ENCODE results near the gene COQ8B. TPM values are rescaled to one million over a fixed set of nuclear protein-coding genes. Genes with fewer than 3 reads are reported as not detected.

The COQ8B gene
- total RNA-seq, 1 donor from 2014 or later = 35.0 TPM

Other genes starting within 250 kb of the COQ8B start
- gene SPTBN4, start 249.9 kb downstream of the COQ8B start, total RNA-seq = 2.6 TPM
- gene SHKBP1, start 140.0 kb downstream of the COQ8B start, total RNA-seq = 61.2 TPM
- 239 TPM for gene LTBP4, start 115.5 kb downstream of the COQ8B start, total RNA-seq
- 30.3 TPM for gene NUMBL, start 26.2 kb downstream of the COQ8B start, total RNA-seq
- 35.0 TPM for gene ITPKC, start 226 bp upstream of the COQ8B start, total RNA-seq
- gene ACTMAP, start 33.6 kb upstream of the COQ8B start, total RNA-seq = 11.3 TPM
- gene SNRPA, start 34.3 kb upstream of the COQ8B start, total RNA-seq = 74.0 TPM
- not detected for gene MIA, start 58.6 kb upstream of the COQ8B start, total RNA-seq
- gene RAB4B, start 61.4 kb upstream of the COQ8B start, total RNA-seq = 45.3 TPM
- gene EGLN2, start 82.3 kb upstream of the COQ8B start, total RNA-seq = 79.3 TPM
- not detected for gene CYP2A6, start 133.6 kb upstream of the COQ8B start, total RNA-seq
- not detected for gene CYP2A7, start 165.3 kb upstream of the COQ8B start, total RNA-seq

All from ureter (tissue), 1 donor.